T-helper 2 cell (primary cell): ENCODE data around the gene AATF.
"Not testable (repeated sequence)": the region's sequence is repeated elsewhere in the genome, so short reads cannot be mapped to it uniquely, and the experiment has no call there.

Experiments used
- DNase-seq, 5 experiments: peaks; one replicate each; pipeline versions ENCODE4 v3.0.0 to v3.0.0-alpha.2; 2012 to 2022

Gene AATF

DNA sequence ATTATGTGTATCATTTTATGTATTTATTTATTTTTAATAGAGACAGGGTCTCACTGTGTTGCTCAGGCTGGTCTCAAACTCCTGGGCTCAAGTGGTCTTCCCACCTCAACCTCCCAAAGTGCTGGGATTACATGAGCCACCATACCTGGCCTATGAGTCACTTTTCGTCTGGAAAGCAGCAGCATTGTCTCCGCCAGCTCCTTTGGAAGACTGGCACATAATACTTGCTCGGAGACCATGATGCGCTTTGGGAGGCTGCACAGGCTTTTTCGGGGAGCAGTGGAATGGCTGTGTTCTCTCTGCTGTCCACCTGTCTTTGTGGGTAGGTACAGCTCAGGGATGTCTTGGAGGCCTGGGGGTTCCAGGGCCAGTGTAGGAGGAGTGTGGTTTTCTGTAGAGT is 102.2 kb downstream of the AATF start:
- DNase-seq, result no peak

DNA sequence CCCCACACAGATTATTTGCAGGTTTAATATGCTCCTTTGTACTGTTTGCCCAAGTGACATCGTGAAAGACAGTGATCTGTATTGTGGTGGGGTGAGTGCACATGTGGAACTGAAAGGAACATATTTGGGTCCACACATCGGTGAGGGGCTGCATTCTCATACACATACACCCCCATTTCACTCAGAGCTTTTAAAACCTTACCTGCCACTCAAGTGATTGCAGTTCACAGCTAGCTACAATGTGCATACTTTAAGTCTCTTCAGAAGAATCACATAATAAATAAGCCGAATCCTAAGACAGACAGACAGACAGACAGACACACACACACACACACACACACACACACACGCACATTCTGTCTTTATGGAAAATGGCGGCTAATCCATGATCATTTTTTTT is 102.6 kb downstream of the AATF start:
- no peak for DNase-seq

DNA sequence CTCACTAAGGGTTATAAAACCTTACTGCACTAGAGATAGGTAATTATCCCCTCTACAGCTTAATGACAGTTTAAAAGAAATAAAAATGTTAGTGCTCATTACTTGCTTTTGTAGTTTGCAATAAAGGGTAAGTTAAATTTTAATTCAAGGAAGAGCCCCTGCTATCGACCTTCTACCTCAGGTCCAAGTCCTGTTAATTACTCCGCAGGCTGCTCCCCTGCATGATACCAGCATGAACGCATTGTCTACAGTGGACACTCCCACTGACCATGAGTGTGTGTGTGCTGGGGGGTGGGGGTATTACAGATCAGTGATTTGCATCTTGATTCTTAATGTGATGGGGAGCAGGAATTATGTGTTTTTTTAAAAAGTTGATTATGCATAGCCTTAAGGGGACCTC is 103.1 kb downstream of the AATF start:
- no peak for DNase-seq

DNA sequence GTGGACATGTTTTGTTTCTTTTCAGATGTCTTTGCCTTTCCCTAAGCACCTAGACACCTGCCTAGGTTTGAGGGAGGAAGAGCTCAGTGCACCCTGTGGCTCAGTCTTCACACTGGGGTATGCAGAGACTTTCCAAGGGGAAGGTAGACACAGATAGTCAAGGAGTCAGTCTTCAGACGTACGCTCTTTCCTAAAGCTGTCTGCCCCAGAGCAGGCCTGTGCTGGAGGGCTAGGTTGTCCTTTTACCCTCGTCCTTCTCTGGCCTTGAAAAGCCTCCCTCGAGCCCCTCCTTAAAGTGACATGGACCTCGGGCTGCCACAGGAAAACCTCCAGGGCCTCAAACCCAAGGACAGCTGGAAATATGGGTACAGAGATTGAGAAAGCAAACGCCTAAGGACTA is 103.7 kb downstream of the AATF start:
- no peak for DNase-seq

DNA sequence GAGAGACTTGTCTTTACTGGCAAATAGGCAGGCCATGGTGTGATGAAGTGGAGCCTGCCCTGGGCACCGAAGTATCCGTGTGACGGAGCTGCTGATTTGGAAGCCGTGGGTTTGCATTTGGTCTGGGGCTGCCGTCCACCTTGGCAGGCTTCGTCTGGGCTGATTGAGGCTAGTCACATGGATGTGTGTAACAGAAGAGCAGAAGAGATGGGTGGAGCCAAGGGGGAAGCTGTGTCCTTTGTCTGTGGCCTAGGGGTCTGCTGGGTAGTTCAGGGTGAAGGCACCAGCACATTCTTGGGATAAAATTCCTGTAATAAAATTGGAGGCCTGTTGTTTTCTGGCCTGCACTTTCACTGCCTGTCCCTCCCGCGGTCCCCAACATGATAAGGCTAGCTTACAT is 106.1 kb downstream of the AATF start:
- DNase-seq, result no peak

DNA sequence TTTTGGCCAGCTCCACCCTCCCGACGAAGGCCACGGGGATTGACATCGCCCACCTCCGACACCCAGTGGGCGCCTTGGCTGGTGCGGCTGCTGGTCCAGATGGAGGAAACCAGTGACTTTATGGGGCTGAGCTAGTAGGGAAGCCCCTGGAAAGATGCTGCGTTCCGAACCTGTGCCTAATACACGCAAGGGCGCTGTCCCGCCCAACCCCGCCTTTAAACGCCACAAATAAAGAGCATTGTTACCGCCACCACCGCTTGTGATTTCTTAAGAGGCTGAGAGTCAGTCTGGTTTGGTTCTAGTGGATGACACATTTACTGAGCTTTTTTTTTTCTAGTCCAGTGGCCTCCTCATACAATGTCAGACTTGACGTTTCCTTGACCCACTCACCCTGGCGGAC is 107.9 kb downstream of the AATF start:
- no peak for DNase-seq

DNA sequence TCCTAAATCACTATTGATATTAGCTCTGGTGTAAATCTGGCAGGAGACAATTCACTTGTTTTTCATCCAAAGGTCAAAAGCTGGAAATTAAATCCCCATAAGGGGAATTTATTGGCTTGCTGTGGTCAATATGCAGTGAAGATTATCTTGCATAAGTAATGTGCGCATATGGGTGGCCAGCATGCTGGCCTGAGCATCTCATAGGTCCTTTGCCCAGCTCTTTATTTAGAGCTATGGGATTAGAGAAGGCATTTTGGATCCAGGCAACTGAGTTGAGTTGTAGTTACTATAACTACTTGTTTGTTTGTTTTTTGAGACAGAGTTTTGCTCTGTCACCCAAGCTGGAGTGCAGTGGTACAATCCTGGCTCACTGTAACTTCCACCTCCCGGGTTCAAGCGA is 110.7 kb downstream of the AATF start:
- DNase-seq, result no peak

DNA sequence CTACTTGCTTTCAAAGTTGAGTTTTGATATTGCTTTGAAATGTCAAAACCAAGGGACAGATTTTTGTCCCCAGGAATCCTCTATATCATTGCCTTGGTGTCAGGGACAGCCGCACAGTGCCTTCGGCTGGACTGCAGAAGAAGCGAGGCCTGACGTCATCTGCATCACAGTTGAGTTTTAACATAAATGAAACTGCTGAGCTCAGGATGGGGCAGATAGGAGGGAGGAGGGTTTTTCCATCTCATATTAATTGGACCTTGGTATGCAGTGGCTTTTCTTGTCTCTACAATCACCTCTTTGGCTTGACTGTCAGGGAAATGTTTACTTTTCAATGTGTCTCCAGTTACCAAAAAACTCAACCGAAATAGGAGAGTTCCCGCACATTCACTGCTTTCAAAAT is 111.3 kb downstream of the AATF start:
- no peak for DNase-seq

DNA sequence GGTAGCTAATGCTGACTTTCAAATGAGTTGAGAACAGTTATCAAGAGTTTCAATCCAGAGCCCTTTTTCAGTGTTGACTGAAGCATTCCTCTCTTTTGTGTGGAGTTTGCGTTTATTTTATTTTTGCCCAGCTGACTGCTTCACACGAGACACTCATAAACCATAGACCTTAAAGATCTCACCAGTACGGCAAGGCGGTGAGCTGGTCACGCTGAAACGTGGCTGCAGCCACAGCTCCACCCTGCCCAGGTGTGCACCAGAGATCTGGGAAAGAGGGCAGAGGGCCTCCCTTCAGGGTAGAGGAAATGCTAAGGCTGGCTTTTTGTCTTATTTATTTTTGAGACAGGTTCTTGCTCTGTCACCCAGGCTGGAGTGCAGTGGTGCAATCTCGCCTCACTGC is 112.2 kb downstream of the AATF start:
- DNase-seq, result no peak

DNA sequence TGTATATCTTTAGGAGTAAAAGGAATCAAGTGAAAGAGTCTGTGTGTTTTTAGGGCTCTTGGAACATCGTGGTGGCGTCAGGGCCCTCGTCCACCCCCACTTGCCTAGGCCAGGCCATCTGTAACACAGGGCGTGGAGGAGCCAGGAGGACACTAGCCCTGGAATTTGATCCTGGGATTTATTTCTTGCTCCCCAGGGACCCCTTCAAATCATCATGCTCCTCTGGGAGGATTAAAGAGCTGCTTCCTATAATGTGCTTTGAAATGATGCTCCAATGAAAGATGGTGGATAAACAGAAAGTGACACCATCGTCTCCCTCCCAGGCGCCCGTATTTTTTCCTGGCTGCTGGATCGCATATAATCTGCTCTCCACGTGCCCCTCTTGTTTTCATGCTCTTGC is 113.3 kb downstream of the AATF start:
- DNase-seq, result no peak

DNA sequence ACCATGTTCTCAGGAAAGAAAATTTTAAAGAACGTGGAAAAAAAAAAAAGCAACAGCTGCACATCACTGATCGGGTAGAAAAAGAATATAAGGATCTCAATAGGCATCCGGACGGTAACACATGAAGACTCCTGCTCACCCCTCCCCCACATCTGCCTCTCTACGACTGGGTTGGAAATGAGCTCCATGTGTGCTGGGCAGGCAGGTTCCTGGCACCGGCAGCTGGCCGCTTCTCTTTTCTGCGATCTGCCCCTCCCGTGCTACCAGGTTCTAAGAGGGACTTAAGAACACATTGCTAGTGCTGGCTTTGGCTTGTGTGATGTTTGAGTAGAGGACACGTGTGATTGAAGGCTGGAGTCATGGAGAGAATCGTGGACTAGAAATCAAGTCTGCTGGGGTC is 115.5 kb downstream of the AATF start:
- no peak for DNase-seq

DNA sequence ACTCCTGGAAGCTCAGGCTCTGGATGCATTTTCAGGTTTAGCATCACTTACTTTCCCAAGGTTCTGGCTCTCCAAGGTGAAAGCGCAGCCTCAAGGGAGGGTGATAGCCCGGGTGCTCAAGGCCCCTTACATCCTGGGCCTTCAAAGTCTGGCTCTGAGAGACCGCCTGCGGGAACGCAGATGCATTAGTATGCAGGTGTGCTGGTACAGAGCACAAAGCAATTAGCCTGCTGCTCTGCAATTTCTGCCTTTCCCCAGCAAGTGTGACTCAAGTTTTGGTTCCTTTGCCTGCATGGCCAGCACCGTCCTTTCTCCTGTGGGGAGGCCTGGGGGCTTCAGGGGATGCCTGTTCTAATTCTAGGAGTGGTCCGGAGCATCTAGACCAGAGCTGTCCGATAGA is 116.2 kb downstream of the AATF start:
- DNase-seq, result no peak

DNA sequence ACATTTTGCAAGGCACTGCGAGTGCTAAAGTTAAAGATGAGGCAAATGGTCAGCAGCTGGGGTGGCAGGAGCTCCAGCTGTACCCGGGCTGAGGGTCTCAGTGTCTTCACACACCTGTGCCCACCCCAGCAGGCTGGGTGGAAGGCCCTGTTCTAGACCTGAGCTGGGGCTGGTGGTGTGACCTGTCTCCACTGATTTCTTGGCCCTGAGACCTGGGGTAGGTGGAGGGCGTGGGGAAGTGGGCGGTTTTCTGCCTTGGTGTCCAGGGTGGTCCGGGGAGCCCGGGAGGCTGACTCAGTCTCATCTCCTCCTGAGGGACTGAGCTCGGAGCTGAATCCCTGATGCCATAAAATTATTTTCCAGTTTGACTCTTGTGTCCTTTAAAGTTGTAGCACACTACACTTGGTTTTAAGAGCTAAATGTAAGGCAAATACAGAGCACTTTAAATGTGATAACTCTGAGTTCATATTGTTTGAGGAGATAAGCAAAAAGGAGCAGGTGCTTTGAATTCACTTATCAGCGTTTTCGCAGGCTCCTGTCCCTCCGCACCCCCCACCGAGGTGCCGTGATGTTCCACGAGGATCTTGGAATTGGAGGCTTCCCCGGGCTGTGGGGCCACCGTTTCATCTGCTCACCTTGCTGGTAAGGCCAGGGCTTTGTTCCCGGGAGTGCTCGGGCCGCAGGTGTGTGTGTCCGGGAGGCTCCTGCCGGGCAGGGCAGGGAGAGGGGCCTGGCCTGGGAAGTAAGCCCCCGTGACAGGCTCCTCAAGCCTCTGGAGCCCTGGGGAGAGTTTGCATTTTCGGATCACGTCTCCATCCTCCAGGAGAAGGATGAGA is 117.0 kb downstream of the AATF start:
- DNase-seq, result no peak

DNA sequence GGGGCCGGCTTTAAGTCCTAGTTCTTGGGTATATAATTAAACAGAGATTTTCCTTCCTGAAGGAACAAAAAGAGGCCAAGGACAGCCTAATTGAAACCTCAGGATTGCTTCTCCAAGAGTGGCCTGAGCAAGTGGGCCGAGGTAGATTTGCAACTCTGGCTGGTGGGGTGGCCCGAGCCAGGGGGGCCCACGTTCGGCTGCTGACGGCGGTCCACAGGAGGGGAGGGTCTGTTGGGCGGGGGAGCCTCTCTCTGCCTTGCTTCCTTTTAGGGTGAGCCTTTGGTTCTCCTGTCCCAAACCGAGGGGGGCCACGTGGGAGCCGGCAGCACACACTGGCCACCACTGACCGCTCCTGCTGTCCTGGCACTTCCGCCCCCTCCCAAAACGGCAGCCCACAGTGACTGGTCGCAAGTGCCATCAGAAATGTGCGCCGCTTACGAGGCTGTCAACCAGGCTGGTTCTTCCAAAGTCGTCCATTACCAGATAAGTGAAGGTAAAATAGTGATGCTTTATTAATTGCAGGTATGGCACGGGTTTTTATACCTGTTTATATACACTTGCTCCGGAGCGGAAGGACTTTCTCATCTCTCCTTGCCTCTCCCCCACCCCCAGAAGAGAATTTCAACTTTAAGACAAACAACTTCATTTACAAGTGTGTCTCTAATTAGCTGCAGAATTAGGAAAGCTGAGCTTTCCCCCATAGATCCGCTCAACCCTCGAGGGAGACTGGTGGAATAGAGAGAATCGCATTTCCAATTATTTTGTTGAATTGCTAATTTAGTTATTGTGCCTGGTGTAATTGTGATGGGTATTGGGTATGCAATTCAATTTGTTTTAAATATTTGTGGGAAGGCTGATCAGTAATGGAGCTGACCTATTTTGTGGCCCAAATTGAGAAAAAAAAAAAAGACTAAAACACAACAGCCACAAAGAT is 117.8 kb downstream of the AATF start:
- DNase-seq, result no peak

DNA sequence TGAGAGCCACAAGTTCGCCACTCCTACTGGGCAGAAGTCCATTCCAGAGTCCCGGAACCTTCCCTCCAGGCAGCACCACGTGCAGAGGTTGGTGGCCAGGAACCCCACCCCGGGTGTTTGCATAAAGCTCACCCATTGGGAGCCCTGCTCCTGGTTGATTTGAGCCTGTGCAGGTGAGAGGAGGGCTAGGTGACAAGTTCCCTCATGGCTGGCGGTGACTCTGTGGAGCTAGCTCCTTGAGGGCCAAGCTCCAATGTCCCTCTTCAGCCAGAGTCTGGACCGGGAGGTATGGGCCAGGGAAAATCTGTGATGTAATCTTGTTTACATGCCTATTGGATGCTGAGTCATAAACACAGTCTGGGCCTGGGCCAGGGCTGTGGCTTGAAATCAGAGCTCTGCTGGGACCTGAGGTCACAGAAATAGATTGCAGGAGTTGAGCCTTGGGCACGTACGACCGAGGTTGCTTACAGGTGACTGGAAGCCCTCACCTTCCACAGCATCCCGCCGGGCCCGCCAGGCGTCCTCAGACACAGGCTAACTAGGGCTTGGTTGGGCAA is 118.9 kb downstream of the AATF start:
- no peak for DNase-seq

DNA sequence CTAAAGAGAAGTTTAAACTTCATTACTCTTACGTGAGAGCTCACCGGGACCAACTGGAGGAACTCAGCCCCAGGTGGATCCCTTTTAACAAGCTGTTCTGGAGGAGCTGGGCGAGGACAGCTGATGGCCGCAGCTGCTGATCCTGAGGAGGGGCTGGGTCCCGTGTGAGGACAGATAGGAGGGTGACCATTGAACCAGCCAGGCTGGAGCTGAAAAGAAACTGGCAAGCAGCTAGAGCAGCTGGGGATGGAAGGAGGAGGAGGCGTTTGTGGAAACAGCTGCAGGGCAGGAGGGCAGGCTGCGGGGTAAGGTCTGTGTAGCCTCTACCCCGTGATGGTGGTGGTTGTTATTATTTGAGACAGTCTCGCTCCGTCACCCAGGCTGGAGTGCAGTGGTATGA is 119.5 kb downstream of the AATF start:
- DNase-seq, result no peak

DNA sequence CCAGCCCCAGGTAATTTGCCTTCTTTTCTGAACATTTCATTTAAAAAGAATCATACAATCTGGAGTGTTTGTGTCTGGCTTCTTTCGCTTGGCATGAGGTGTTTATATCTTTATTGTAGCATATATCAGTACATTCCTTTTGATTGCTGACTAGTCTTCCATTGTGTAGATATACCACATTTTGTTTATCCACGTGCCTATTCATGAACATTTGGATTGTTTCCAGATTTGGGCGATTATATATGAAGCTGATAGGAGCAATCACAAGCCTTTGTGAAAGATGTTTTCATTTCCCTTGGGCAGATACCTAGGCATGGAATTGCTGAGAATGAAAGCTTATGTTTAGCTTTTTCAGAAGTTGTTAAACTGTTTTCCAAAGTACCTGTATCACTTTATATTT is 120.3 kb downstream of the AATF start:
- DNase-seq, result no peak

DNA sequence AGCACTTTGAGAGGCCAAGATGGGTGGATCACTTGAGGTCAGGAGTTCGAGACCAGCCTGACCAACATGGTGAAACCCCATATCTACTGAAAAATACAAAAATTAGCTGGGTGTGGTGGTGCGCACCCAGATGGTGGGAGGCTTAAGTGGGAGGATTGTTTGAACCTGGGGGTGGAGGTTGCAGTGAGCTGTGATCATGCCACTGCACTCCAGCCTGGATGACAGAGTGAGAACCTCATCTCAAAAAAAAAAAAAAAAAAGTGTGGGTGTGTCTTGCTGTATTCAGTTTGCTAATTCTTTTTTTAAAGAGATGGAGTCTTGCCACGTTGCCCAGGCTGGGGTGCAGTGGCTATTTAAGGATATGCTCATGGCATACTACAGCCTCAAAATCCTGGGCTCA is 124.7 kb downstream of the AATF start:
- not testable (repeated sequence) for DNase-seq

DNA sequence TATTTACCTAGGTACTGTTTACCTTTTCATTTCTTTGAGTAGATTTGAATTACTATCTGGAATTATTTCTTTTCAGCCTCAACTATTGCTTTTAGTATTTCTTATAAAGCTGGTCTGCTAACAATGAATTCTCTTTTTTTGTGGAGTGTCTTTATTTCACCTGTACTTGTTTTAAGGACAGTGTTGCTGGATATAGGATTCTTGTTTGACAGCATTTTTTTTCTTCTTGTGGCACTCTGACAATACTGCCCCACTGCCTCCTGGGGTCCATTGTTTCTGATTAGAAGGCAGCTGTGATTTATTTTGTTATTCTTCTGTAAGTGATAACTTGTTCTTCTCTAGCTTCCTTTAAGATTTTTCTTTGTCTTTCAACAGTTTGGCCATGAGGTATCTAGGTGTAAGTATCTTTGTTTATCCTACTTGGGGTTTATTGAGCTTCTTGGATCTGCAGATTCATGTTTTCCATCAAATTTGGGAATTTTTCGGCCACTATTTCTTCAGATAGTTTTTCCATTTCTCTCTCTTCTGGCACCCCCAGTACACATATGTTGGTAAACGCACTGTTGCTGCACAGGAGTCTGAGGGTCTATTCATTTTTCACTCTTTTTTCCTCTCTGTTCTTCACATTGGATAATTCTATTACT is 130.4 kb downstream of the AATF start:
- DNase-seq, result no peak

DNA sequence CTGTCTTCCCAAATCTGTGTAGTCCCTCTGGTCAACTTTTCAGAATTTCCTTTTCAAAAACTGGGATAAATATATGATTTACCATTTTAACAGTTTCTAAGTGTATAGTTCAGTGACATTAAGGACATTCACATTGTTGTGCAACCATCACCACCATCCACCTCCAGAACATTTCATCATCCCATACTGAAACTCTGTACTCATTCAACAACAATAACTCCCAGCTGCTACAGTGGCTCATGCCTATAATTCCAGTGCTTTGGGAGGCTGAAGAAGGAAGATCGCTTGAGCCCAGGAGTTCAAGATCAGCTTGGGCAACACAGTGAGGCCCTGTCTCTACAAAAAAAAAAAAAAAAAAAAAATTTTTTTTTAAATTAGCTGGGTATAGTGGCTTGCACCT is 131.0 kb downstream of the AATF start:
- no peak for DNase-seq

DNA sequence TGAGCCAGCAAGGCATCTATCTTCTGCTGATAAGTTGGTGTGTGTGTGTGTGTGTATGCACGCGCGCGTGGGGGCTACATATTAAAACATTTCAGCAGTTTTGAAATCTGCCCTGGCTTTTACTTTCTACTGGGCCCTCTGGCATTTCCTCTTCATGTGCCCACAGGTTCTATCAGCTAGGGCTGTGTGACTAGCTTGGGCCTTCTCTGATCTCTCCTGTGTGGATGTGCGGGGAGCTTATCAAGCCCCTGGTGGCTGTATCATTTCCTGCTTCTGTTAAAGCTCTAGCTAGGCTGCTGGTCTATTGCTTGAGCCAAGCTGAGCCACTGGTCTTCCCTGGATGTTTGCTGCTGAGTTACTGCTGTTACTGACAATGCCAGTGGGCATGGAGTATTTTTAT is 132.5 kb downstream of the AATF start:
- peak in 1 of 5 experiments; percentile 23 for DNase-seq

DNA sequence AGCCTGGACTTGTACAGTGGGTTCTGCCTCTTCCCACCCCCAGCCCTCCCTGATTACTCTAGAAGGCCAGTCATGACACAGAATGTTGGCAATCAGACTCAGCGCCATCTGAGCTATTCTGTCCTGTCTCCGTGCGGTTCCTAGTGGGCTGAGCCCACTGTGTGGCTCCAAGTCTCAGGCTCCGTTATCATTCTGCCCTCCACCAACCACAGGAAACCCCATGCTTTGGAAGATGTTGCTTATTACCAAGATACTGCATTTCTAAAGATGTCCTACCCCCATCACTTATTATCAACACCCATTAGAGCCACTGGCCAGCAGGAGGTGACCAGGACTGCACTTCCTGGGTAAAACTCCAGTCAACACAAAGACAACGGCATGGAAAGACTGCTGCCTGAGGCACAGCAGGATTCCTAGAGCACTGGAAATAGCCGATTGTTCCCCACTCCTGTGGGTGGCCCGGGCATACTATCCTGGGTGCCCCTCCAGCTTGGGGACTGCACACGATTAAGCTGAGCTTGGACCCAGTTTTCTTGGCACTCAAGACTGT is 133.6 kb downstream of the AATF start:
- DNase-seq, result no peak

DNA sequence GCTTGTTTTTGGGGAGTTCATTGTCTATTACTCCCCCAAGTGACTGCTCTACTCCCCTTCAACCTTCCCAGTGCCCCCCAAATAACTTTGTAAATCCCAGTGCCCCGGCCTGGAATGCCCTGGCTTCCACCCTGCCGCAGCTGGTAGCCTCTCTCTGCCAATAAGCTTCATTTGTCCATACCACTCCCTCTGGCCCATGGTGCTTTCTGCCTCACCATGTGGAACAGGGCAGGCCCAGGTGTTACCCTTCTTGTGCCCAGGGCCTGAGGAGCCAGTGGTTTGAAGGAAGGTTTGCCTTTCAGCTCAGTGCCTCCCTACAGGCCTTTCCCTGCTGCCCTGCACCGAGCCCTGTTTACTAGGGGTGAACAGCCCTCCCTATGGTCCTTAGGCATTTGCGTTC is 134.2 kb downstream of the AATF start:
- no peak for DNase-seq
